ENCODE measurements around the gene RAD23B. TPM values are rescaled to one million over a fixed set of nuclear protein-coding genes. Genes with fewer than 3 reads are reported as not detected.

RAD23B gene
- total RNA-seq, 2 experiments from 2014 or later: 142 to 148 TPM

DNA sequence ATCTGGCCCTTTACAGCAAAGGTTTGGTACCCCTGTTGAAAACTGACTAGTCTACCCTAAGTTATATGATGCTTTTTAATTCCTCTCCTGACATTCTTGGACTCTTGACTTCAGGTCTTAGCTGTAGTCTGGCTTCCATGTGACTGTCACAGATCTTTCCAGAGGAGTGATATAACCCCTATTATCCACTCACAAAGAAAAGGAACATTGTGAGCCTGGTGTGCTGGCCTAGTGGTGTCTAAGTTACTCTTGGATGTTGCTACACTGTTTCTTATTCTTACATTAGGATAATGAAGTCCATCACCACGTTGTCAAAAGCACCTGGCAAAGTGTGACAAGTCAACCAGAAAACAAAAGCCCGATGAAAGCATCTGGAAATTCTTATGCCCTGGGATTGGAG is 49.8 kb downstream of the RAD23B start:
- no peak for DNase-seq
- no peaks in the 10 kb centered on the region for H3K27me3 Mint-ChIP-seq
- H3K9me3 Mint-ChIP-seq: no peaks in the 10 kb centered on the region
- H3K36me3 Mint-ChIP-seq: peaks cover 44% of the 10 kb centered on the region
- no peaks in the 10 kb centered on the region for H3K4me1 Mint-ChIP-seq
- no peak overlapping the region for H3K4me3 Mint-ChIP-seq
- peak overlapping the region; percentile 18 for H3K27ac Mint-ChIP-seq

DNA sequence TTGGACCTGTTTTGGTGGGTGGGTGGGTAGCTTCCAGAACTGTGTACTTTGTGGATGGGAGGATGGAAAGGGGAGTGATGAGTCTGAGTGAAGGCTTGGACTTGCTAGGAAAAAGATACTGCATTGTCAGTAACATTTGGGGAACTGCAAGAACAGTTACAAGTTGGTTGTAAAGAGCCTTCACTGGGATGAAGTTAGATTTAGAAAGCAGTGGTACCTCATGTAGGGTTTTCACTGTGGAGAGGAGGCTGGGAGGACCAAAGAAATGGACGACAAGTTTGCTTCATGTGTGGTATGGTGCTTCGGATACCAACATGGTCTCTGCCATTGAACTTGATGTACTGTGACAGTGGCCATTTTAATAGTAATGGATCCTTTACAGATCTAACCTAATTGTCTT is 50.3 kb downstream of the RAD23B start:
- peaks cover 40% of the 10 kb centered on the region for H3K36me3 Mint-ChIP-seq
- peak overlapping the region; percentile 18 for H3K27ac Mint-ChIP-seq
- H3K27me3 Mint-ChIP-seq: no peaks in the 10 kb centered on the region
- H3K4me1 Mint-ChIP-seq: no peaks in the 10 kb centered on the region
- no peak for DNase-seq
- no peaks in the 10 kb centered on the region for H3K9me3 Mint-ChIP-seq
- no peak overlapping the region for H3K4me3 Mint-ChIP-seq

DNA sequence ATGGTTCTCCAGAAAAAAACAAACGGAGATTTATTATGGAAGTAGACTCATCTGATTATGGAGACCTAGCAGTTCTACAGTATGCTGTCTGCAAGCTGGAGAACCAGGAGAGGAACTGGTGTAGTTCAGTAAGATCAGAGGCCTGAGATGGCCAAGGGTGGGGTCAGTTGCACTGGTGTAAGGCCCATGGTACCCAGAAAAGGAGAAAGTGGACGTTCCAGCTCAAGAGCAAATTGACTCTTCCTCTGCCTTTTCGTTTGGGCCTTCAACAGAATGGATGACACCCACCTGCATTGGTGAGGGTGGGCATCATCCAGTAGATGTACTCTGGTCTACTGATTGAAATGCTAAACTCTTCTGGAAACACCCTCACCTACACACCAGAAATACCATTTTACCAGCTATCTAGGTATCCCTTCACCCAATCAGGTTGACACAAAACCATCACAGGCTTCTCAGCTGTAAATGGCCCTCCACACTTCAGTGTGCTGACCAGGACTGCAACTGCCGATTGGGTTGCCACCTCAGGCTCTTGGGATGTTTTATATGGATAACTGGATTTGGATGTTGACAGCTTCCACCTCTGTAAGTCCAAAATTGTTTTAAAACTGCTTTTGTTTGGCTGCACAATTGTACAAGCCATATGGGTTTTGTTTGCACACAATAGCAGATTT is 51.2 kb downstream of the RAD23B start:
- no peaks in the 10 kb centered on the region for H3K4me1 Mint-ChIP-seq
- H3K36me3 Mint-ChIP-seq: peaks cover 45% of the 10 kb centered on the region
- H3K27me3 Mint-ChIP-seq: no peaks in the 10 kb centered on the region
- H3K27ac Mint-ChIP-seq: peak overlapping the region; percentile 11
- DNase-seq: no peak
- H3K4me3 Mint-ChIP-seq: no peak overlapping the region
- H3K9me3 Mint-ChIP-seq: no peaks in the 10 kb centered on the region

DNA sequence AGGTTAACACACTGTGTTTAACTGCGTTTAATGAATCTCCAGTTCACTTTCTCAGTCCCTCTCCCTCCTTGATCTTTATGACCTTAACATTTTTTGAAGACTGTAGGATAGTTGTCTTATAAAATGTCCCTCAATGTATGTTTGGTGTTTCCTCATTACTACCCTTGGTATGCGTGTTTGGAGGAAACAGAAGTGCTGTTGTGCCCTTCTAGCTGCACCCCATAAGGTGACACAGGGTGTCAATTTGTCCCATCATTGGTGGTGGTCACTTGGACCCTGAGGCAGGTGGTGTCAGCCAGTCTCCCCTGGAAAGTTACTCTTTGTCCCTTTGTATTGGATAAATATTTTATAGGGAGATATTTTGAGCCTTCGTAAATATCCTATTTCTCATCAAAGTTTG is 52.3 kb downstream of the RAD23B start:
- H3K36me3 Mint-ChIP-seq: peaks cover 45% of the 10 kb centered on the region
- H3K4me3 Mint-ChIP-seq: no peak overlapping the region
- no peaks in the 10 kb centered on the region for H3K27me3 Mint-ChIP-seq
- no peak for DNase-seq
- H3K9me3 Mint-ChIP-seq: no peaks in the 10 kb centered on the region
- no peak overlapping the region for H3K27ac Mint-ChIP-seq
- H3K4me1 Mint-ChIP-seq: no peaks in the 10 kb centered on the region

DNA sequence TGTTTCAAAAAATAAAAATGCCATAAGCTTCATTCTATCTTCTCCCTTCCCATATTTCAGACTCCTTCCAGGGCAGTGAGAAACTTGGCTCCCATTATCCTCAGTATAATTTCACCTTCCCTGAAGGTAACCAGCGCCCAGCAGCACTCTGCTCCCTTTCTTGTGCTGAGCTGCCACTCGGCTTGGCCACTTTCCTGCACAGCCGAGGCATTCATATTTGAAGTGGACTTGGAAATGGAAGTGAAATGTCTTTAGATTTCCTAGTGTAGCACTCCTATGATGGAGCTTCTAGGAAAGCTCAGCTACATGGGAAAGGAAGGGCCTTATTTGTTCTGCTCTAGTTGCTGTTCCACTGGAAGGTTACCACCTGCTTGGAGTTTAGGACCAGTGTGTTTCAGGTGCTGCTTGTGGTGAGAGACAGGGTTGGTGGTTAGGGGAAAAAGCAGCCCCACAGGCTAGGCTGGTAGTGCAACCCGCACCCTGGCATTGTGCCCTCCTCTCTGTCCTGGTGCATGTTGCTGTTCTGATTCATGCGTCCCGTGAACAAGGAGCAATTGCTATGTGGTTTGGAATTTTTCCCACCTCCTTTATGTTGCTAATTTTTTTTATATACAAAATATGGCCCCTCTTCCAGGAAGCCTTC is 53.8 kb downstream of the RAD23B start:
- Mint-ChIP-seq H3K4me1 (peaks cover 4% of the 10 kb centered on the region), H3K4me3 (no peak overlapping the region), H3K27me3 (no peaks in the 10 kb centered on the region), H3K9me3 (no peaks in the 10 kb centered on the region), H3K27ac (peak overlapping the region; percentile 57), H3K36me3 (peaks cover 30% of the 10 kb centered on the region)
- no peak for DNase-seq

DNA sequence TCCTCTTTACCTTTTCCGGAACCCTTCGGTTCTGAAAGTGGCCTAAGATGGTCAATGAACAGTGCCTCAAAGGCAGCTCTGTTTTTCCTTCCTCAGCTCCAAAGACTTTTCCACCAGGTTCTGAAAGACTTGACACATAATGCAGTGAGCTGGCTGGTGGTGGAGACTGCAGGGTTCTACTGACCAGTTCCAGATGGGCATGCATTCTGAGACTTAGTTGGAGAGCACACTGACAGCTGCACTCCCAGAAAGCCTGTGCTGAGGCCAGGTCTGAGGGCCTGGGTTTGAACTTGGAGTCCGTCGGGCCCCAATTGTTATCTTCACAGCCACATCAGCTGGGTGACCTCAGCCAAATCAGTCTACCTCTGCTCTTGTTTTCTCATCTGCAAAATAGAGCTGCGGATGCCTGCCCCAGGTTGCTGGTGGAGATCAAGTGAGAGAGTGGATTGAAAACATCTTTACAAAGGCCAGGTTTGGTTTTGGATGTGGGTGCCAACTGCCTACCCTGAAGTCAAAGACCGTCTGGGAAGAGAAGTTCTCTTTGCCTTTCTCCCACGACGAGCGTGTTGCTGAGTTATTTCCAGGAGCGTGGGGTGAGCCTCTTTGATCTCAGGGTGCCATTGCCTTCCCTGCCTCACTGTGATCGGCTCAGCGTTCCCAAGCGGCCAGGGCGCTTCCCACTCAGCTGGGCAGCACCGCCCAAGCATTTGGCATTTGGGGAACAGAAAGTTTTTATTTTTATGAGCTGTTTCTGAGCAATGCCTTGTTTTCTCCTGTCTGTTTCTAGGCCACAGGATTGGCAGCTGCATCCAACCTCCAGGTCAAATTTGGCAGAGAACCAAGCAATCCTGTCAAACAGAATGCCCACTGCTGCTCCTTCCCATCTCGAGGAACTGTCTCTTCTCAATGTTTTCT is 54.9 kb downstream of the RAD23B start:
- Mint-ChIP-seq H3K4me1 (peaks cover 4% of the 10 kb centered on the region), H3K27ac (no peak overlapping the region), H3K9me3 (no peaks in the 10 kb centered on the region), H3K4me3 (no peak overlapping the region), H3K36me3 (peaks cover 21% of the 10 kb centered on the region), H3K27me3 (no peaks in the 10 kb centered on the region)
- DNase-seq: no peak

DNA sequence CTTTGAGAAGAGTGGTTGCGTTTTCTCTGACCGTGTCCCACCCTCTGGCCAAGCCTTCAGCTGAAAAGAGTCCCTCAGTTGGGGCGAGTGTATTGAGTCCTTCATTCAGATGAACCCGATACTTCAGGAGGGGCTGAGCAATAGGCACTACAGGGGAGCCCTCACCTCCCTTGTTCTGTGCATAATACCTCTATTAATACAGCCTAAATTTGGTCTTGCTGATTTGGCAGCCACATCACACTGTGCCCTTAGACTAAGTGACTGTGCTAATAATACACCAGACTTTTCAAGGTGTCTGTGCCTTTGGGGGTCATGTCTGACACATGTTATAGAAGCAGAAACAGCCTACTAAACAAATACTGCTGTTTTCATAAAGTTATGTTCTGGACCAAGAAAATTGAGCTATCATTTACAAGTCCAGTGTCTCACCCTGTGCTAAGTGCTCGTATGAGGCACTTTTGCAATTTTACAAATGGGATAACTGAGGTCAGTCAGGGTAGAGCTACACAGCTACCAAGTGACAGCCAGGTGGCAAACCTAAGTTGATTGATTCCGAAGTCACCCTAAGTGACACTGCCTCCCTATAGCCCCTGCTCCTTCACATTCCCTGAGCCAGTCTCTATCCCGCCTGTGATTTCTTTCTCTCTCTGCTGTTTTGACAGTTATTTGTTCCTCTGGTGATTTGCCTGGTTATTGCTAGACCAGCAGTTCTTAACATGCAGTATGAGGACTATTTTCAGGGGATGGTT is 56.0 kb downstream of the RAD23B start:
- Mint-ChIP-seq H3K4me1 (peaks cover 4% of the 10 kb centered on the region), H3K27me3 (no peaks in the 10 kb centered on the region), H3K4me3 (no peak overlapping the region), H3K9me3 (no peaks in the 10 kb centered on the region), H3K36me3 (peaks cover 10% of the 10 kb centered on the region), H3K27ac (peak overlapping the region; percentile 25)
- DNase-seq: no peak

DNA sequence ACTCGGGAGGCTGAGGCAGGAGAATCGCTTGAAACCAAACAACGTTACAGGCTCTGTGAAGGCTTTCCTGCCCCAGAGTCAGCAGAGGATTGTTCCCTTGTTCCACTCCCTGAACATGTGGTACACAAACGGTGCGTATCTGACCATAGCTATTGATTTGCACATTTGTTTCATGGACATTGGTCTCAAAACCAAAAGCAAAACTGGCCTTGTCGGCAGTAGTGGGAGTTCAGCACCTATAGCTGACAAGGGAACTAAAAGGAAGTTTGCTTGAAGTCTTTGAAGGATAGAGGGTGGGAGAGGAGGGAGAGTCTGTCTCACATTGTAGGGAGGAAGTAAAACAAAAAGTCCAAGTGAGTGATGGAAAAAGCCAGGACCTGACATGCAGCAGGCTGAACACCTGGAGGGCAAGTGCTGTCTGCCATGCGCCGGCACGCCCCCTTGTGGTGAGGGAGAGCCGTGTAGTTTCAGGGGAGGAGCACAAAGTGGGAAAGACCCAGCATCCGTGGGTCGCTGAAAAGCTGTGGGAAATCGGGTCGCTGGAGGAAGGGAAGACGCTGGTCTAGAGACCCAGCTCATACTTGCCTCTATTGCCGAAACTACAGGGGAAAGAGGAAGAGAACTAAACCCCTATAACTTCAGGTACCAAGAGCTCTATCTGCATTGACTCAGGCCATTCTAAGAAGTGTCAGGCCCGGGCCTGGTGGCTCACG is 58.0 kb downstream of the RAD23B start:
- peak; percentile 80 for DNase-seq
- no peak overlapping the region for H3K4me3 Mint-ChIP-seq
- no peaks in the 10 kb centered on the region for H3K9me3 Mint-ChIP-seq
- peaks cover 4% of the 10 kb centered on the region for H3K4me1 Mint-ChIP-seq
- H3K27ac Mint-ChIP-seq: no peak overlapping the region
- no peaks in the 10 kb centered on the region for H3K27me3 Mint-ChIP-seq
- H3K36me3 Mint-ChIP-seq: peaks cover 6% of the 10 kb centered on the region

DNA sequence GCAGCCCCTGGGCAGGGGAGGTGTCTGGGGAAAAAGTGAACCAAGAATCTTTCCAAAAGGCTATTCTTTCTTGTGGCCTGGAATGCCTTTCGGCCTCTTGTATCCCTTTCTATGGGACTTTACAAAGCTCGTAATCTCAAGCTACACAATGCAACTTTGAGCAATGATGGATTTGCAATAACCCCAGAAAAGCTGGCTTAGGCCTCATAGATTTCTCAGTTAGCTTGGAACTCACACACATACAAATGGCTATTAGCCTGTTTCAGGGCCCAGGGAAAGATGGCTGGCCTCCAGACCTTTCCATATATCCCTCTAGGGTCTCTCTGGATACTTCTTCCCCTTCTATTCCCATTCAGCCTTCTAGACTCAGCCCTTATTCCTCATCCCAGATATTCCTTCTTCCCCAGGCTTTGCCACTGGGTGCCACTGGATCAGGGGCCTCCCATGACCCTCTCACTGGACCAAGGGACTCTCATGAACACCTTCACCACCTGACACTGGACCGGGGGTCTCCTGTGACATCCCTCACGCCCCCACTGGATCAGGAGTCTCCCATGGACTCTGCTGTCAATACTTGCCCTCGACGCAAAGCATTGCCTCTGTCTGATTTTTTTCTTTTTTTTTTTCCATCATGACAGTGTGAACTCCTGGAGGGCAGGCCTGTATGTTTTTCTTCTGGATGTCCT is 59.5 kb downstream of the RAD23B start:
- H3K4me3 Mint-ChIP-seq: no peak overlapping the region
- DNase-seq: no peak
- peaks cover 6% of the 10 kb centered on the region for H3K36me3 Mint-ChIP-seq
- no peaks in the 10 kb centered on the region for H3K27me3 Mint-ChIP-seq
- H3K9me3 Mint-ChIP-seq: no peaks in the 10 kb centered on the region
- H3K27ac Mint-ChIP-seq: no peak overlapping the region
- H3K4me1 Mint-ChIP-seq: peaks cover 4% of the 10 kb centered on the region

DNA sequence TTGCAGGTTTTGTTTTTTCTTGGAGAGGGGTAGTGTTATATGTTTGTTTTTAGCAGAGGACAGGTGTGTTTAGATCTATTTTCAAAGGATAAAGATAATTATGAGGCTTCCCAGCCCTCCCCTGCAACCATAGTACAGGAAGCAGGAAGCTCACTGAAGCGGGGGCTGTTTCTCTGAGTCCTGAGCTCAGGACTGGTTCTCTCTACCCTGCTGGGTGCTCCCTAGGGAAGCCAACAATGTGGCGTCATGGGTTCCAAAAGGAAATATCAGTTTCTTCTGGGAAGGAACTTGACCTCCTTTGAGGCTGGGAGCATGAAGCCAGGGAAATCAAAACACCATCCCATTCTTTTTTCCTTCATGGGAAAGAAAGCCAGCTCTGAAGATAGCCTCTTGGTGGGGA is 62.2 kb downstream of the RAD23B start:
- Mint-ChIP-seq H3K9me3 (no peaks in the 10 kb centered on the region), H3K36me3 (no peaks in the 10 kb centered on the region), H3K27ac (no peak overlapping the region), H3K4me3 (no peak overlapping the region), H3K4me1 (peaks cover 4% of the 10 kb centered on the region), H3K27me3 (no peaks in the 10 kb centered on the region)
- DNase-seq: no peak

DNA sequence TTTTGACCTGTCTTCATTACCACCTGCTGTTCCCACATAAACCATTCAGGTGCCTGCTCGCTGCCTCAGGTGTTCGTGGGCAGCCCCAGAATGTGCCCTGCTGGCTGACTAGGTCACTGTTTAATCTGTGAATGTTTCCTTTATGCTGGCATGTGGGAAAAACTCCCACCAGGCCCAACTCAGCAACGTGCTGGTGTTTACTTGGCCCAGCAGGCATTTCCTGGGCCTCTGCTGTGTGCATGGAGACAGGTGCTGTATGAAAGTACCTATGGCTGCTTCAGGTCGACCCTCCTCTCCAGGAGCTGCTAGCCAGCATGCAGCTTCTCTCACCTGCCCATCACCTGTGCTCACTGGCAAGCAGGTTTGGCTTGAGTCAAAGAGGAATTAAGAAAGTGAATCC is 65.8 kb downstream of the RAD23B start:
- H3K4me3 Mint-ChIP-seq: no peak overlapping the region
- DNase-seq: no peak
- peaks cover 10% of the 10 kb centered on the region for H3K27me3 Mint-ChIP-seq
- H3K36me3 Mint-ChIP-seq: no peaks in the 10 kb centered on the region
- peaks cover 3% of the 10 kb centered on the region for H3K9me3 Mint-ChIP-seq
- H3K4me1 Mint-ChIP-seq: no peaks in the 10 kb centered on the region
- H3K27ac Mint-ChIP-seq: no peak overlapping the region

DNA sequence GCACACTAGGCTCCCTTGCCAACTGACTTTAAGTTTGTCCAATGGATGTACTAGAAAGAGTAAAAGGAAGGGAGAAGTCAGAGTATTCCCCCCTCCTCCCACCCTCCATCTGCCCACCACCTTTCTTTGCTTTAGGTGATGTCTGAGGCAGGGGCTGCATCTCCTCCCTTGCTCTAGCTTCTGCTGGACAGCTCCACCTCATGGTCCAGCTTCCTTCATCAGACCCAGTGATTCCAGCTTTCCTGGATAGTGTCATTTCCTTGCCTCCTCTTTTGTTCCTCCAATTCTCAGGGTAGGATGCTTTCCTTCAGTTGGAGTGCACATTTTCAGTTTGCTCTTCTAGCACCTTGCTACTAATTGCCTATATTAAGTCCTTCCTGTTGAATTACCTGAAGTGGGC is 67.4 kb downstream of the RAD23B start:
- Mint-ChIP-seq H3K4me1 (no peaks in the 10 kb centered on the region), H3K27me3 (peaks cover 16% of the 10 kb centered on the region), H3K36me3 (no peaks in the 10 kb centered on the region), H3K4me3 (no peak overlapping the region), H3K27ac (no peak overlapping the region), H3K9me3 (peaks cover 3% of the 10 kb centered on the region)
- no peak for DNase-seq

DNA sequence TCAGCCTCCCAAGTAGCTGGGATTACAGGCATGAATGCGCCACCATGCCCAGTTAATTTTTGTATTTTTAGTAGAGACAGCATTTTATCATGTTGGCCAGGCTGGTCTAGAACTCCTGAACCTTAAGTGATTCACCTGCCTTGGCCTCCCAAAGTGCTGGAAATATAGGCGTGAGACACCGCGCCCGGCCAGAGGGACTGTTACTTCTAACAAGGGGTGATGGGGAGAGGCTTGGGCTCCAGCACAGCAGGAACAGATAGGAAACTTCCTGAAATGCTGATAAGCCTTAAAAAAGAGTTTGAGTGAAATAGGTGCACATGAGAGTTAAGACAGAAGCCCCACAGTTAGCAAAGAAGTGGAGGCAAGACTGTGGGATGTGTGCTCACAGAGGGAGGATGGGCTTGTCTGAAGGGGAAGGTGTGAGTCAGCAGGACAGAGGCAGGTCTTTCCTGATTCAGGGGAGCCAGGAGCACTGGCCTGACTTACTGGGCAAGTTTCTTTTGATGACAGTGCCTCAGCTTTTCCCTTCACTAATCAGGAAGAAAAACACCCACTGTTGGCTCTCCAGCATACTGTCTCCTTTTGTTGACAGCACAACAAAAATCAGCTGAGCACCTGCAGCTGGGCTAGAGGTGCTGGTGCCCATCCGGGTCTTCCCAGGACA is 68.4 kb downstream of the RAD23B start:
- Mint-ChIP-seq H3K27ac (no peak overlapping the region), H3K36me3 (no peaks in the 10 kb centered on the region), H3K4me1 (no peaks in the 10 kb centered on the region), H3K9me3 (peaks cover 3% of the 10 kb centered on the region), H3K4me3 (no peak overlapping the region), H3K27me3 (peaks cover 20% of the 10 kb centered on the region)
- DNase-seq: no peak
